ENCODE results near the gene PARM1.

Gene PARM1

DNA sequence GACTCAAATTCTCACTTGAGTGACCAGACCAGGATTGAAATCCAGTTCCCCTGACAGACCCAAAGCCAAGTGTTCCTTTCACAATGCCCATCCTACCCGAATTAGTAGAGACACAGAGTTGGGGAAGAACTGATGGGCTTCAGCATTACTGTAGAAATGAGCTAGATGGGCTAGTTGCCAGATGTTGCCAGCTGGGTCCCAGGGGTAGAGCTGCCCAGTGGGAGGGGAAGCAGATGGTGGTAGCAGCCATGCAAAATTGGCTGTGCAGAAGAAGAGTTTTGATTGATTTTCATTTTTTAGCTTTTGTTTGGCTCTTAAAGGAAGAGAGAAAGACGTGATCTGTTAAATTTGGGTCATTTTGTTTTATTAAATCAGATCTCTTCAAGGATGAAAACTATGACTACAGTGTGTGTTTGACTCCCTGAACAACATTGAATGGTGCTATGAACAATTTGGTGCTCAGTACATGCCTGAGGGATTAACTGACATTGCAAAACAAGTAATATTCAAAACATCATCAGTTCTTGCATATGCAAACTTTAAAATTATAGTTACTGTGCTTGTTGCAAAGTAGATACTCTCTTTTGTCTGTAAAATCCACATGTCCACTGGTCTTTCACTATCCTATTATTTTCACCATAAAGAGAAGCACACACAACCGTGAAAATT, 86.0 kb downstream of the PARM1 start:
- no peaks in the 10 kb centered on the region for H3K9me3 ChIP-seq (replicated peaks; ENCODE audit: insufficient read depth, low read length)

DNA sequence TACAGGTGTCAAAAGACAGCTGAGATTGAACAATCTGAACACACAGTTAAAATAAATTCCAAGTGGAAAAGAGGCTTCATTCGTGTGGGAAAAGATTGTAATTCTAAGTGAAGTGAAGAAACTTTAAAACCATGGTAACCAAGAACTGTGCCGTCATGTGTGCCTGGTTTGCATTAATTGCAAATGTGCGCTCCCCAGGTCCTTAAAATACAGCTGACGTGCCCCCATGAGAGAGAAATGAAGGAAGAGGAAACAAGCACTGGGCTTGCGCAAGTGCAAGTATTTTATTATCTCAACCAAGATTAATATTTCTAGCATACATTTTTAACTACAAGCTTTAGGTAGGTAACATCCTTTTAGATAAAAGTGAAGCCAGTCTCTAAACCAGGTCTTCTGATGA, 92.5 kb downstream of the PARM1 start:
- H3K4me3 ChIP-seq (ENCODE audit: low read length), result no peak overlapping the region
- H3K36me3 ChIP-seq (replicated peaks; ENCODE audit: insufficient read depth, low read length), result no peaks in the 10 kb centered on the region
- H3K27ac ChIP-seq (ENCODE audit: low read length), result no peak overlapping the region
- H3K9me3 ChIP-seq (replicated peaks; ENCODE audit: insufficient read depth, low read length), result no peaks in the 10 kb centered on the region
- H3K9ac ChIP-seq (ENCODE audit: low read length), result no peak overlapping the region
- H3K4me1 ChIP-seq (ENCODE audit: low read length), result no peaks in the 10 kb centered on the region
- no peaks in the 10 kb centered on the region for H3K9me2 ChIP-seq (replicated peaks; ENCODE audit: insufficient read depth, low read length)
- H3F3A ChIP-seq (ENCODE audit: insufficient read depth, low read length), result no peaks in the 10 kb centered on the region
- no peaks in the 10 kb centered on the region for H4K20me1 ChIP-seq (ENCODE audit: insufficient read depth, low read length)
- no peak overlapping the region for H3K4me2 ChIP-seq (ENCODE audit: low read depth, low read length)
- H2AFZ ChIP-seq (ENCODE audit: low read length), result no peak overlapping the region
- no peaks in the 10 kb centered on the region for H3K79me2 ChIP-seq (ENCODE audit: low read length)
- no peaks in the 10 kb centered on the region for H3K27me3 ChIP-seq (replicated peaks; ENCODE audit: insufficient read depth, low read length)
- no peak for DNase-seq
- no peak for TF ChIP-seq EZH2phosphoT487 (IDR thresholded peaks at IDR 0.05; ENCODE audit: low read length)
- TF ChIP-seq, protein P1, sequence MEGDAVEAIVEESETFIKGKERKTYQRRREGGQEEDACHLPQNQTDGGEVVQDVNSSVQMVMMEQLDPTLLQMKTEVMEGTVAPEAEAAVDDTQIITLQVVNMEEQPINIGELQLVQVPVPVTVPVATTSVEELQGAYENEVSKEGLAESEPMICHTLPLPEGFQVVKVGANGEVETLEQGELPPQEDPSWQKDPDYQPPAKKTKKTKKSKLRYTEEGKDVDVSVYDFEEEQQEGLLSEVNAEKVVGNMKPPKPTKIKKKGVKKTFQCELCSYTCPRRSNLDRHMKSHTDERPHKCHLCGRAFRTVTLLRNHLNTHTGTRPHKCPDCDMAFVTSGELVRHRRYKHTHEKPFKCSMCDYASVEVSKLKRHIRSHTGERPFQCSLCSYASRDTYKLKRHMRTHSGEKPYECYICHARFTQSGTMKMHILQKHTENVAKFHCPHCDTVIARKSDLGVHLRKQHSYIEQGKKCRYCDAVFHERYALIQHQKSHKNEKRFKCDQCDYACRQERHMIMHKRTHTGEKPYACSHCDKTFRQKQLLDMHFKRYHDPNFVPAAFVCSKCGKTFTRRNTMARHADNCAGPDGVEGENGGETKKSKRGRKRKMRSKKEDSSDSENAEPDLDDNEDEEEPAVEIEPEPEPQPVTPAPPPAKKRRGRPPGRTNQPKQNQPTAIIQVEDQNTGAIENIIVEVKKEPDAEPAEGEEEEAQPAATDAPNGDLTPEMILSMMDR (IDR thresholded peaks at IDR 0.05; ENCODE audit: low read length), result no peak
- no peak for TF ChIP-seq EZH2 (optimal IDR thresholded peaks at IDR 0.05; ENCODE audit: low read depth, low read length)

More for the DNA sequence above, 86.0 kb downstream of the PARM1 start:
- Histone ChIP-seq H3K9ac (ENCODE audit: low read length) (no peak overlapping the region), H3K4me3 (ENCODE audit: low read length) (no peak overlapping the region), H3K79me2 (ENCODE audit: low read length) (peaks cover 16% of the 10 kb centered on the region; the same call in 1 of the 2 replicates), H3K36me3 (replicated peaks; ENCODE audit: insufficient read depth, low read length) (no peaks in the 10 kb centered on the region; the same call in 1 of the 2 replicates), H3K27ac (ENCODE audit: low read length) (no peak overlapping the region), H3K27me3 (replicated peaks; ENCODE audit: insufficient read depth, low read length) (no peaks in the 10 kb centered on the region), H2AFZ (ENCODE audit: low read length) (no peak overlapping the region), H3K9me2 (replicated peaks; ENCODE audit: insufficient read depth, low read length) (no peaks in the 10 kb centered on the region), H3K4me1 (ENCODE audit: low read length) (no peaks in the 10 kb centered on the region), H4K20me1 (ENCODE audit: insufficient read depth, low read length) (no peaks in the 10 kb centered on the region), H3F3A (ENCODE audit: insufficient read depth, low read length) (no peaks in the 10 kb centered on the region), H3K4me2 (ENCODE audit: low read depth, low read length) (no peak overlapping the region)
- no peak for DNase-seq
- no peak for TF ChIP-seq EZH2 (optimal IDR thresholded peaks at IDR 0.05; ENCODE audit: low read depth, low read length)
- TF ChIP-seq, protein P1 (IDR thresholded peaks at IDR 0.05; ENCODE audit: low read length), result no peak
- no peak for TF ChIP-seq EZH2phosphoT487 (IDR thresholded peaks at IDR 0.05; ENCODE audit: low read length)

DNA sequence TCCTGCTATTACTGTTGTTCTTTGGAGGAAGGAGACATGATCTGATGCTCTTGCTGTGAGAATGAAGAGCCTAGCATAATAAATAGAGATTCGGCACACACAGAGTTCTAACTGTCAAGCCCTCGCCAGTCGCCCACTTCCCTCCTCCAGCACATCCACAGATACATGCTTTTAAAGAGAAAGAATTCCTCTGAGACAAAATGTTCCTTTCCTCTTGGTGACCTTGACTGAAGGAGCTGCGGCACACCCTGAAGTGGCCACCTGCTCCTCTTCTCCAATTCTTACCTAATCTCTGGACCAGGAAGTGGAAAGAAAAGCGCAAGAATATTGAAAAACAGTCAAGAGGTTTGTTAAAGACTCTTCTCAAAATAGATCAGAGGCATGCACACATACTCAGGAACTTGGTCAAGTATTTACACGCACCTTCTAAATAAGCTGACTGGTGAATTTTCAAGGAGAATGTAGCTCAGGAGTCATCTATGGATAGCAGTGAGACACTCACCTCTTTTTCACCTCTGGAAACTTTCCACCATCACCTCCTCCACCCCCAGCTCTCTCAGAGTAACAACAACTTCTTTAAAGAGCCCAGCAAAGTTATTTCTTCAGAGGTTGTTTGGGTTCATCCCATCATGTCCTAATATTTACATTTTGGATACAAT, 95.4 kb downstream of the PARM1 start:
- no peaks in the 10 kb centered on the region for H3K9me2 ChIP-seq (replicated peaks; ENCODE audit: insufficient read depth, low read length)
- no peaks in the 10 kb centered on the region for H3K9me3 ChIP-seq (replicated peaks; ENCODE audit: insufficient read depth, low read length)
- no peaks in the 10 kb centered on the region for H3K36me3 ChIP-seq (replicated peaks; ENCODE audit: insufficient read depth, low read length)
- DNase-seq, result no peak
- no peak overlapping the region for H2AFZ ChIP-seq (ENCODE audit: low read length)
- no peak overlapping the region for H3K9ac ChIP-seq (ENCODE audit: low read length)
- TF ChIP-seq EZH2phosphoT487 (IDR thresholded peaks at IDR 0.05; ENCODE audit: low read length) (no peak), EZH2 (optimal IDR thresholded peaks at IDR 0.05; ENCODE audit: low read depth, low read length) (no peak)
- TF ChIP-seq, protein P1 (IDR thresholded peaks at IDR 0.05; ENCODE audit: low read length), result no peak
- no peaks in the 10 kb centered on the region for H4K20me1 ChIP-seq (ENCODE audit: insufficient read depth, low read length)
- no peak overlapping the region for H3K27ac ChIP-seq (ENCODE audit: low read length)
- H3K27me3 ChIP-seq (replicated peaks; ENCODE audit: insufficient read depth, low read length), result no peaks in the 10 kb centered on the region
- H3F3A ChIP-seq (ENCODE audit: insufficient read depth, low read length), result no peaks in the 10 kb centered on the region
- no peak overlapping the region for H3K4me2 ChIP-seq (ENCODE audit: low read depth, low read length)
- H3K4me1 ChIP-seq (ENCODE audit: low read length), result no peaks in the 10 kb centered on the region
- no peak overlapping the region for H3K4me3 ChIP-seq (ENCODE audit: low read length)
- H3K79me2 ChIP-seq (ENCODE audit: low read length), result no peaks in the 10 kb centered on the region

Measured in MM.1S (cell line).